Pancreas (tissue), 10 donors: ENCODE results near the gene STARD9. TPM values are rescaled to one million over a fixed set of nuclear protein-coding genes. Genes with fewer than 3 reads are reported as not detected.

Experiments used
- ATAC-seq, 4 donors: fragments of 200-7000 bp; cut with Tn5 transposase; one replicate each; pipeline versions ENCODE4 v1.8.0 to v1.9.1; 2020; ENCODE audit warnings: mild to moderate bottlenecking in 4 of 4, moderate library complexity in 4 of 4
- DNase-seq, 6 donors: peaks; one replicate each; pipeline ENCODE4 v3.0.0-alpha.2; 2020
- FAIRE-seq: peaks from 2 replicates; lab custom pipeline; 2012; peaks lifted over from hg19 to GRCh38; lab: Jason Lieb, UNC
- H3K27ac ChIP-seq, 4 donors: fragments of 200-600 bp; sonication (generic); 1 replicate in 3 of 4; 2 replicates in 1 of 4; pipeline versions ENCODE4 v1.5.0 to v1.8.0; 2020
- H3K27me3 ChIP-seq, 4 donors: fragments of 200-600 bp; one replicate each; pipeline ENCODE4 v1.8.0; 2021
- H3K36me3 ChIP-seq, 3 donors: fragments of 200-600 bp; sonication (generic) in 1 of 3; one replicate each; pipeline versions ENCODE4 v1.5.0 to v1.8.0; 2020 to 2021
- H3K4me1 ChIP-seq, 3 donors: fragments of 200-600 bp; one replicate each; pipeline ENCODE4 v1.8.0; 2021
- H3K4me3 ChIP-seq, 4 donors: fragments of 200-600 bp; sonication (generic) in 2 of 4; one replicate each; pipeline versions ENCODE4 v1.5.0 to v1.8.0; 2020 to 2021
- H3K9me3 ChIP-seq, 4 donors: fragments of 200-600 bp; one replicate each; pipeline ENCODE4 v1.8.0; 2021
- WGBS, 2 donors: extraction: QIAGEN DNeasy Blood & Tissue Kit; methylation state at CpG; one replicate each; pipeline ENCODE4 v1.1.7; 2013; 5-methylcytosine and 5-hydroxymethylcytosine counted together
- intact Hi-C, 3 donors: fragments of 100-400 bp; cut with DNase I; formaldehyde crosslinking; loops; one replicate each; pipeline versions ENCODE4 v1.11.1 to v1.14.2; 2022
- polyA plus RNA-seq, 2 donors: library from polyadenylated mRNA; stranded (reverse); fragments of 200-250 nt; gene quantifications; one replicate each; pipeline ENCODE4 v1.2.3, GENCODE V29; 2013
- total RNA-seq, 6 donors: library from RNA; stranded (reverse); fragmentation: NEBNext Ultra II Directional in 4 of 6; extraction: Animal tissue kit (Norgen Biotek cat#: 25700) in 4 of 6; gene quantifications; one replicate each; pipeline versions ENCODE4 v1.2.1 to v1.2.4, GENCODE V29; 2021 to 2023
- TF ChIP-seq, protein P1 (sequence below), 4 donors: fragments of 200-600 bp; sonication (generic) in 3 of 4; IDR thresholded peaks; one replicate each; pipeline versions ENCODE4 v1.5.0 to v1.8.0; 2021; ENCODE audit warnings: antibody characterized with exemption in 4 of 4
- donor health status: healthy with polysubstance abuse.
- donor health status: DM: no; HTN: no; CAD: no; lungs with moderate emphysema.
- donor health status: DM: no; HTN: no; CAD: no.
- donor health status: control.
- donor health status: control.
- donor health status: Bipolar disorder and iron deficiency.
- donor health status: DM: yes; HTN: yes; CAD: no.
- donor health status: DM: no; HTN: no; CAD: no.
- donor health status: DM: no; HTN: no; CAD: no.
- donor health status: DM: yes; HTN: yes; CAD: no.

The STARD9 gene
- total and polyA plus RNA-seq, 8 donors, result 0.44 to 3.0 (median 1.3) TPM

DNA sequence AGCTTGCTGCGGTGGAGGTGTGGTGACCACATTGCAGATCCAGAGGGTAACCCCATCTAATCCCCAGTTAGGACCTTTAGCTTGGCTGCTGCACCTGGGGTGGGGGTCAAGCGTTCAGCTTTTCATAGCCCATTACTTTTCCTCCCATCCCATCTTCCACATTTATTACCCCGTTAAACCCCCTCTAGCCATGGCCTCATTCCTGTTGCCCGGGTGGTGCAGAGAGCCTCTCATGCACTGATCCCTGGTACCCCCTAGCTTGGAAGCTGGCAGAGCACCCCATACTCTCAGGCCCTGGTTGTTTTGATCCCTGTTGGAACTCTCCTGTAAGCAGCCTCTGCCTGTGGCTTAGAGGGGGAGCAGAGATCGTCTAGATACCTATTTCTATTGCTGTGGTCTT is 140.7 kb downstream of the STARD9 start:
- no peak for ATAC-seq
- Histone ChIP-seq H3K36me3 (no peaks in the 10 kb centered on the region), H3K27ac (no peak overlapping the region), H3K27me3 (no peaks in the 10 kb centered on the region), H3K9me3 (no peaks in the 10 kb centered on the region), H3K4me3 (no peak overlapping the region), H3K4me1 (no peaks in the 10 kb centered on the region)
- DNase-seq, result peak in 1 of 6 donors; percentile 4
- intact Hi-C loops, result loop anchor here in 1 of 3 donors (10.0 kb wide), 1 partner anchor 209 kb away; the partner anchor contains the start of gene TTBK2
- WGBS, 2 donors, result 71 to 87% methylated on average over 5 of the region's 5 CpGs
- FAIRE-seq, result no peak
- TF ChIP-seq, protein P1, sequence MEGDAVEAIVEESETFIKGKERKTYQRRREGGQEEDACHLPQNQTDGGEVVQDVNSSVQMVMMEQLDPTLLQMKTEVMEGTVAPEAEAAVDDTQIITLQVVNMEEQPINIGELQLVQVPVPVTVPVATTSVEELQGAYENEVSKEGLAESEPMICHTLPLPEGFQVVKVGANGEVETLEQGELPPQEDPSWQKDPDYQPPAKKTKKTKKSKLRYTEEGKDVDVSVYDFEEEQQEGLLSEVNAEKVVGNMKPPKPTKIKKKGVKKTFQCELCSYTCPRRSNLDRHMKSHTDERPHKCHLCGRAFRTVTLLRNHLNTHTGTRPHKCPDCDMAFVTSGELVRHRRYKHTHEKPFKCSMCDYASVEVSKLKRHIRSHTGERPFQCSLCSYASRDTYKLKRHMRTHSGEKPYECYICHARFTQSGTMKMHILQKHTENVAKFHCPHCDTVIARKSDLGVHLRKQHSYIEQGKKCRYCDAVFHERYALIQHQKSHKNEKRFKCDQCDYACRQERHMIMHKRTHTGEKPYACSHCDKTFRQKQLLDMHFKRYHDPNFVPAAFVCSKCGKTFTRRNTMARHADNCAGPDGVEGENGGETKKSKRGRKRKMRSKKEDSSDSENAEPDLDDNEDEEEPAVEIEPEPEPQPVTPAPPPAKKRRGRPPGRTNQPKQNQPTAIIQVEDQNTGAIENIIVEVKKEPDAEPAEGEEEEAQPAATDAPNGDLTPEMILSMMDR (IDR thresholded peaks at IDR 0.05), result no peak

DNA sequence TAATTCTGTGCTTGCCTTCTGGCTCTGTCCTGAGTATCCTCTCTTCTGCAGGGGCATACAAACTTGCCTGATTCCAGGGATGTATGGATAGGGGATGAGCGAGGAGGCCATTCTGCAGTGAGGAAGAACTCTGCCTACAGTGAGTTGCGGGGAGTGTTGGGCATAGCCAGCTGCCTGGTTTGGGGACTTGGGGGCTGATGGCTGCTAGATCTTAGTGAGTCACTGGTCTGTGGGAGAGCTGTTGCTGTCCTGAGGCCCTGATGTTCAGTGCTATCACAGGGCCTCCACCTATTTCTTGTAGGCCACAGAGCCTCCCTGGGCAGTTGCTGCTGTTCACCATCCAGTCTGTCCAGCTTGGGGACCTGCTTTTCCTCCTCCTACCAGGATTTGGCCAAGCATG is 141.2 kb downstream of the STARD9 start:
- DNase-seq, result peak in 1 of 6 donors; percentile 24
- no peaks in the 10 kb centered on the region for H3K36me3 ChIP-seq
- no peak for FAIRE-seq
- H3K9me3 ChIP-seq, result no peaks in the 10 kb centered on the region
- 92 to 93% methylated on average over 2 of the region's 2 CpGs for WGBS, 2 donors
- no peak overlapping the region for H3K27ac ChIP-seq
- H3K4me1 ChIP-seq, result no peaks in the 10 kb centered on the region
- TF ChIP-seq, protein P1 (IDR thresholded peaks at IDR 0.05), result no peak
- no peaks in the 10 kb centered on the region for H3K27me3 ChIP-seq
- ATAC-seq, result no peak
- no peak overlapping the region for H3K4me3 ChIP-seq
- intact Hi-C loops, result loop anchor here in 1 of 3 donors (10.0 kb wide), 1 partner anchor 208 kb away; the partner anchor contains the start of gene TTBK2

DNA sequence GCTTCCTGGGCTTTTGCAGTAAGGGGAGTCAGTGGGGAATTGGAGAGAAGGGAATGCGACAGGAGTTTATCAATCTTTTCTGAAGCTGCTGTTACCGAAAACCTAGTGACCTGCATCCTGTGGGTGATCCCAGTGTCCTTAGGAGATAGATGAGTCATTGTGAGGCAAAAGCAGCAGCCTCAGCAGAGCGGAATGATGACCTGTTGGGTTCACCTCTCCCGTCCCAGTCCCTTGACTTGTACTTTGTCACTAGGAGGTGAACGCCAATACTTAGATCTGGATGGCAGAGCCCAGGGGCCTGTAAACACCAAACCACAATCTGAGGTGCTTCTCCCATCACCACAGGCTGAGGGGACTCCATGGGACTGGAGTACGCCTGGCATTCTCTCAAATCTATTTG is 143.6 kb downstream of the STARD9 start:
- intact Hi-C loops, result loop anchor here in 1 of 3 donors (10.0 kb wide), 1 partner anchor 206 kb away; the partner anchor contains the start of gene TTBK2
- FAIRE-seq (no peak), ATAC-seq (no peak), DNase-seq (no peak)
- Histone ChIP-seq H3K27ac (no peak overlapping the region), H3K4me1 (no peaks in the 10 kb centered on the region), H3K36me3 (peaks cover 0 to 2% (median 0%) of the 10 kb centered on the region in 3 donors), H3K27me3 (no peaks in the 10 kb centered on the region), H3K4me3 (no peak overlapping the region), H3K9me3 (no peaks in the 10 kb centered on the region)
- TF ChIP-seq, protein P1 (IDR thresholded peaks at IDR 0.05), result no peak
- WGBS, 2 donors, result 83 to 88% methylated on average over 6 of the region's 6 CpGs

DNA sequence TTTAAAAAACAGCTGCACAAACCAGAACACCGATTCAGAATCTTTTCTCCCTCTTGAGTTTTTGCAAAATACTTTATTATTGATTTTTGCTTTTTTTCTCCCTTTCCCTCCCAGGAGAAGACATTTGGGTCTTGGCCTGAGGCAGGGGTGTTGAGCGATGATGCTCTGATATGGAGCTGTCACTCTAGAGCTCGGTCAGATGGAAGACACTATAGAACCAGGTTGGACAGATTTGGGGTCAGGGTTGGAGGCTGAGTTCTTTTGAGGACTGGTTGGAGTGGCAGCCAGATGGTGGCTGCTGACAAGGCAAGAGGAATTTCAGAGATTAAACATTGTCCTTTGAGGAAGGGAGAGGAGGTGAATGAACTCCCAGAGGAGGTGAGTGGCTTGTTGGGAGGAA is 144.7 kb downstream of the STARD9 start:
- H3K36me3 ChIP-seq, result peaks cover 0 to 10% (median 0%) of the 10 kb centered on the region in 3 donors
- no peak overlapping the region for H3K4me3 ChIP-seq
- TF ChIP-seq, protein P1 (IDR thresholded peaks at IDR 0.05), result no peak
- ATAC-seq, result no peak
- no peak for DNase-seq
- no peak overlapping the region for H3K27ac ChIP-seq
- WGBS, 2 donors, result 77% methylated on average over 3 of the region's 3 CpGs
- H3K27me3 ChIP-seq, result no peaks in the 10 kb centered on the region
- intact Hi-C loops, result no loop called here
- no peaks in the 10 kb centered on the region for H3K4me1 ChIP-seq
- no peak for FAIRE-seq
- no peaks in the 10 kb centered on the region for H3K9me3 ChIP-seq

DNA sequence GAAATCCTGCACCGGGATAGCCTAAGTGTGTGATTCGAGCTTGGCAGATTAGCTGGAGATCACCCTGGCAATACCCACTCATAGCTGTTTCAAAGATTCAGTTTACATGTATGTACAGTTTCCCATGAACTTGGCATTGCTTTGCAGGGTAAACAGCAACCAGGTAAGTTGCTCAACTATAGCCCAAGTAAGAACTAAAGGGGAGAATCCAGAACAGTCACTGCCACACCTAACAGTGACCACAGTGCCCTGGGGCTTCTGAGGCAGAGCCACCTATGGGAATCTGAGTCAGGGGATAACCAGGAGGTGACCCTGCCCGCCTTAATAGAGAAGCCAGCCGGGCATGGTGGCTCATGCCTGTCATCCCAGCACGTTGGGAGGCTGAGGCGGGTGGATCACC is 145.6 kb downstream of the STARD9 start:
- no peak overlapping the region for H3K27ac ChIP-seq
- H3K4me1 ChIP-seq, result no peaks in the 10 kb centered on the region
- ATAC-seq (peak in 1 of 4 donors; percentile 39), FAIRE-seq (no peak), DNase-seq (peak in 1 of 6 donors; percentile 31)
- intact Hi-C loops, result no loop called here
- WGBS, 2 donors, result 75 to 80% methylated on average over 6 of the region's 6 CpGs
- no peak overlapping the region for H3K4me3 ChIP-seq
- H3K36me3 ChIP-seq, result peaks cover 0 to 20% (median 0%) of the 10 kb centered on the region in 3 donors
- no peaks in the 10 kb centered on the region for H3K9me3 ChIP-seq
- TF ChIP-seq, protein P1 (IDR thresholded peaks at IDR 0.05), result no peak
- H3K27me3 ChIP-seq, result no peaks in the 10 kb centered on the region
